Parathyroid adenoma (tissue), 2 donors: ENCODE data around the gene TANC1.

Source experiments
- H2AFZ ChIP-seq: fragments of 300-600 bp; sonication (generic); one replicate; pipeline ENCODE4 v1.7.0; 2017; ENCODE audit warnings: antibody characterized with exemption, mild to moderate bottlenecking
- H3K27ac ChIP-seq: fragments of 300-600 bp; sonication (generic); one replicate; pipeline ENCODE4 v1.7.0; 2017
- H3K27me3 ChIP-seq: fragments of 300-600 bp; sonication (generic); one replicate; pipeline ENCODE4 v1.7.0; 2017; ENCODE audit warnings: low read length; ENCODE audit not compliant: control insufficient read depth, insufficient read depth
- H3K36me3 ChIP-seq: fragments of 300-600 bp; sonication (generic); one replicate; pipeline ENCODE4 v1.7.0; 2017; ENCODE audit warnings: low read length; ENCODE audit not compliant: control insufficient read depth, insufficient read depth
- H3K4me1 ChIP-seq: fragments of 300-600 bp; sonication (generic); one replicate; pipeline ENCODE4 v1.7.0; 2017; ENCODE audit warnings: control low read depth
- H3K4me2 ChIP-seq: fragments of 300-600 bp; sonication (generic); one replicate; pipeline ENCODE4 v1.7.0; 2017; ENCODE audit warnings: low read length
- H3K4me3 ChIP-seq: fragments of 300-600 bp; sonication (generic); one replicate; pipeline ENCODE4 v1.7.0; 2017; ENCODE audit warnings: low read depth, low read length
- H3K79me2 ChIP-seq: fragments of 300-600 bp; sonication (generic); one replicate; pipeline ENCODE4 v1.7.0; 2017; ENCODE audit warnings: control low read depth
- H3K9ac ChIP-seq: fragments of 300-600 bp; sonication (generic); one replicate; pipeline ENCODE4 v1.7.0; 2017; ENCODE audit warnings: mild to moderate bottlenecking
- H3K9me3 ChIP-seq: fragments of 300-600 bp; sonication (generic); one replicate; pipeline ENCODE4 v1.7.0; 2017; ENCODE audit warnings: low read length; ENCODE audit not compliant: control insufficient read depth
- CTCF ChIP-seq: fragments of 300-600 bp; sonication (generic); IDR thresholded peaks from one replicate; pipeline ENCODE4 v1.7.0; 2017; ENCODE audit warnings: antibody characterized with exemption, mild to moderate bottlenecking
- donor health status: primary hyperparathyroidism.

The TANC1 gene

GRCh38 chr2:159157361-159158209 is 189.1 kb downstream of the TANC1 start:
- no peaks in the 10 kb centered on the region for H3K9me3 ChIP-seq
- H3K4me2 ChIP-seq = no peak overlapping the region
- H3K79me2 ChIP-seq = no peaks in the 10 kb centered on the region
- no peak overlapping the region for H3K9ac ChIP-seq
- H3K36me3 ChIP-seq = no peaks in the 10 kb centered on the region
- no peak for TF ChIP-seq CTCF
- H3K4me1 ChIP-seq = no peaks in the 10 kb centered on the region
- no peak overlapping the region for H3K4me3 ChIP-seq
- no peaks in the 10 kb centered on the region for H3K27me3 ChIP-seq
- H3K27ac ChIP-seq = no peak overlapping the region
- H2AFZ ChIP-seq = no peak overlapping the region

- H3K9me3 ChIP-seq = no peaks in the 10 kb centered on the region
- no peaks in the 10 kb centered on the region for H3K79me2 ChIP-seq
- no peak for TF ChIP-seq CTCF
- no peak overlapping the region for H3K4me3 ChIP-seq
- no peak overlapping the region for H3K4me2 ChIP-seq
- H3K36me3 ChIP-seq = no peaks in the 10 kb centered on the region
- no peak overlapping the region for H3K27ac ChIP-seq
- no peaks in the 10 kb centered on the region for H3K27me3 ChIP-seq
- H3K9ac ChIP-seq = no peak overlapping the region
- no peak overlapping the region for H2AFZ ChIP-seq
- no peaks in the 10 kb centered on the region for H3K4me1 ChIP-seq
Measured at GRCh38 chr2:159160412-159160811, 192.0 kb downstream of the TANC1 start.

GRCh38 chr2:159160954-159161353 is 192.5 kb downstream of the TANC1 start:
- H3K36me3 ChIP-seq = no peaks in the 10 kb centered on the region
- H3K9me3 ChIP-seq = no peaks in the 10 kb centered on the region
- TF ChIP-seq CTCF = no peak
- H3K27me3 ChIP-seq = no peaks in the 10 kb centered on the region
- H3K4me2 ChIP-seq = no peak overlapping the region
- H3K79me2 ChIP-seq = no peaks in the 10 kb centered on the region
- H2AFZ ChIP-seq = no peak overlapping the region
- H3K4me1 ChIP-seq = no peaks in the 10 kb centered on the region
- no peak overlapping the region for H3K27ac ChIP-seq
- H3K4me3 ChIP-seq = no peak overlapping the region
- H3K9ac ChIP-seq = no peak overlapping the region

DNA sequence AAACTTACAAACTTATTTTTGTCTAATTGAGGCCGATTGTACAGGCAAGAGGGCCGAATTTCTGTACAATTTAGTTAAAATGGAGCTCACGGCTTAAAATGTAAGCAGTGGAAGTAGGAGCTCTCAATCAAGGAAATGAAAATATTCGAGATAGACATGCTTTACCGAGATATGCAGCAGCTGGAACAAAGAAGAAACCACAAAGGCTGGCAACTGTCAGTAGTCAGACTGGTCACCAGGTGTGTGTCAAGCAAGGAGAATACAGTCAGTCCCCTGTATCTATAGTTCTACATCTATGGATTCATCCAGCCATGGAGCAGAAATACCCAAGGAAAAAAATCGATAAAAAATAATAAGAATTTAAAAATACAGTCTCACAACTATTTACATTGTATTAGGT is 195.5 kb downstream of the TANC1 start:
- no peak overlapping the region for H3K9ac ChIP-seq
- no peak for TF ChIP-seq CTCF
- no peak overlapping the region for H3K27ac ChIP-seq
- H3K4me2 ChIP-seq = no peak overlapping the region
- H3K4me3 ChIP-seq = no peak overlapping the region
- no peaks in the 10 kb centered on the region for H3K27me3 ChIP-seq
- H3K4me1 ChIP-seq = no peaks in the 10 kb centered on the region
- H3K9me3 ChIP-seq = no peaks in the 10 kb centered on the region
- no peaks in the 10 kb centered on the region for H3K79me2 ChIP-seq
- H3K36me3 ChIP-seq = no peaks in the 10 kb centered on the region
- no peak overlapping the region for H2AFZ ChIP-seq

DNA sequence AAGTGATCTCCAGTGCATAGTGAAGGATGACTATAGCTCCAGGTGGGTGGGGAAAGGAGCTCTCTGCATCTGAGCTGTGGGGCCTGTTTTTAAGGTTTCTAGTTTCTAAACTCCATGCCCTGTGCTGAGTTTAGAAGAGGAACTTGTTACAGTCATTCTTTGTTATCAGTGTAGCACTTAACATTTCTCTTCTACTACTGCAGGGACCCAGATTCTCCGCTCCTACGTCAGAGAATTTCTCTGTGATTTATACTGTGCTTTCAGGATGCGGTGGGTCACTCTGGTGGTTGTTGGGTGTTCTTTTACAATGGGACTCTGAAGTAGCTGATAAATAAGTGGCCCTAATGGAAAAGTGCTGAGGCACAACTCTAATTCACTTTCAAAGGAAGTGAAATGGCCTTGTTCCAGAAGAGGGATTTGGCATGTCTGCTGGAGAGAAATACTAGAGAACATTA is 196.0 kb downstream of the TANC1 start:
- Histone ChIP-seq H2AFZ (no peak overlapping the region), H3K36me3 (no peaks in the 10 kb centered on the region)
- TF ChIP-seq CTCF = no peak

More for the DNA sequence above, 196.0 kb downstream of the TANC1 start:
- Histone ChIP-seq H3K9me3 (no peaks in the 10 kb centered on the region), H3K27ac (no peak overlapping the region), H3K4me3 (no peak overlapping the region), H3K4me1 (no peaks in the 10 kb centered on the region), H3K79me2 (no peaks in the 10 kb centered on the region), H3K9ac (no peak overlapping the region), H3K4me2 (no peak overlapping the region), H3K27me3 (no peaks in the 10 kb centered on the region)
